ENCODE data around the gene FAM78B.

DNA sequence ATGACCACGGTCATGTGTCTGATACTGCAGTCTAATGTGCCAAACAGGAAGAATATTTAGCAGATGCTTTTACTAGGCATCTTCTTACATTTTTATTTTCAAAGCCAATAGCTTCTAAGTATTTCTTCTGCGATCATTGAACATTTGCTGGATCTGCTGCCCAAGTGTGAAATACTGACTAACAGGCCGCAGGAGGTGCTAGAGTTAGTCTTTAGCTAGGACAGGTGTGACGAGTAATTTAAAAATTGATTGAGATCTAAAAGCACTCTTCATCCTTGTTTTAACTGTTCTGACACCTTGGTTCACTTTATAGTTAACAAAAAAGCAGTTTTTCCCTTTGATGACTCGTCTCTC, 748 bp upstream of the FAM78B start:
- TF ChIP-seq, protein P1, sequence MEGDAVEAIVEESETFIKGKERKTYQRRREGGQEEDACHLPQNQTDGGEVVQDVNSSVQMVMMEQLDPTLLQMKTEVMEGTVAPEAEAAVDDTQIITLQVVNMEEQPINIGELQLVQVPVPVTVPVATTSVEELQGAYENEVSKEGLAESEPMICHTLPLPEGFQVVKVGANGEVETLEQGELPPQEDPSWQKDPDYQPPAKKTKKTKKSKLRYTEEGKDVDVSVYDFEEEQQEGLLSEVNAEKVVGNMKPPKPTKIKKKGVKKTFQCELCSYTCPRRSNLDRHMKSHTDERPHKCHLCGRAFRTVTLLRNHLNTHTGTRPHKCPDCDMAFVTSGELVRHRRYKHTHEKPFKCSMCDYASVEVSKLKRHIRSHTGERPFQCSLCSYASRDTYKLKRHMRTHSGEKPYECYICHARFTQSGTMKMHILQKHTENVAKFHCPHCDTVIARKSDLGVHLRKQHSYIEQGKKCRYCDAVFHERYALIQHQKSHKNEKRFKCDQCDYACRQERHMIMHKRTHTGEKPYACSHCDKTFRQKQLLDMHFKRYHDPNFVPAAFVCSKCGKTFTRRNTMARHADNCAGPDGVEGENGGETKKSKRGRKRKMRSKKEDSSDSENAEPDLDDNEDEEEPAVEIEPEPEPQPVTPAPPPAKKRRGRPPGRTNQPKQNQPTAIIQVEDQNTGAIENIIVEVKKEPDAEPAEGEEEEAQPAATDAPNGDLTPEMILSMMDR (IDR thresholded peaks at IDR 0.05; ENCODE audit: low read length) = no peak
- TF ChIP-seq EZH2 (IDR thresholded peaks at IDR 0.05; ENCODE audit: borderline replicate concordance, low read length) = no peak

Measured in OCI-LY1 (cell line).